HepG2 (cell line): Measurements from ENCODE around the gene MRPS14. TPM values are rescaled to one million over a fixed set of nuclear protein-coding genes. Genes with fewer than 3 reads are reported as not detected.

Source experiments
- GTF2F1 ChIP-seq: fragments of 150-350 bp; IDR thresholded peaks from 2 replicates; pipeline ENCODE4 v1.6.1; 2014; ENCODE audit warnings: low read length
- HOXA7 ChIP-seq: sonication (generic); formaldehyde crosslinking; IDR thresholded peaks from 2 replicates; pipeline ENCODE4 v1.8.1; 2022; ENCODE audit warnings: mild to moderate bottlenecking, missing genetic modification reagents, moderate library complexity
- KAT8 ChIP-seq: IDR thresholded peaks from 2 replicates; pipeline ENCODE4 v1.6.1; 2016; ENCODE audit warnings: missing genetic modification reagents, missing compliant biosample characterization
- KMT2A ChIP-seq: sonication (generic); formaldehyde crosslinking; IDR thresholded peaks from 2 replicates; pipeline ENCODE4 v1.4.0; 2020; ENCODE audit warnings: missing genetic modification reagents
- NFATC3 ChIP-seq: sonication (generic); formaldehyde crosslinking; IDR thresholded peaks from 2 replicates; pipeline ENCODE4 v1.5.1; 2020; ENCODE audit warnings: mild to moderate bottlenecking, missing genetic modification reagents
- NFYB ChIP-seq: sonication (generic); formaldehyde crosslinking; IDR thresholded peaks from 2 replicates; pipeline ENCODE4 v1.4.0; 2020; ENCODE audit warnings: missing genetic modification reagents
- SAP130 ChIP-seq: IDR thresholded peaks from 2 replicates; pipeline ENCODE4 v1.6.1; 2016; ENCODE audit warnings: low read depth
- YEATS2 ChIP-seq: sonication (generic); formaldehyde crosslinking; IDR thresholded peaks from 2 replicates; pipeline ENCODE4 v1.4.0; 2020; ENCODE audit warnings: missing genetic modification reagents, borderline replicate concordance
- ZFP36L2 ChIP-seq: sonication (generic); formaldehyde crosslinking; IDR thresholded peaks from 2 replicates; pipeline ENCODE4 v1.4.0; 2020; ENCODE audit warnings: missing genetic modification reagents
- ZIK1 ChIP-seq: sonication (generic); formaldehyde crosslinking; IDR thresholded peaks from 2 replicates; pipeline ENCODE4 v1.5.0; 2020; ENCODE audit warnings: mild to moderate bottlenecking, low read depth, missing genetic modification reagents, borderline replicate concordance
- ZNF354B ChIP-seq: sonication (generic); formaldehyde crosslinking; IDR thresholded peaks from 2 replicates; pipeline ENCODE4 v1.8.0; 2022; ENCODE audit warnings: mild to moderate bottlenecking, missing genetic modification reagents
- ZNF563 ChIP-seq: sonication (generic); formaldehyde crosslinking; IDR thresholded peaks from 2 replicates; pipeline ENCODE4 v1.8.0; 2022; ENCODE audit warnings: mild to moderate bottlenecking, moderate library complexity, missing genetic modification reagents
- ZNF724P ChIP-seq: sonication (generic); formaldehyde crosslinking; IDR thresholded peaks from 2 replicates; pipeline ENCODE4 v1.8.0; 2022; ENCODE audit warnings: missing genetic modification reagents, borderline replicate concordance
- polyA plus RNA-seq, 8 experiments: library from polyadenylated mRNA; depleted of rRNA in 3 of 8; stranded (reverse) in 7 of 8; unstranded in 1 of 8; fragments of >200 nt; fragmentation: Illumina TruSeq in 4 of 8; extraction: Trizol in 4 of 8; gene quantifications; 2 replicates each; pipeline versions ENCODE4 v1.2.1 to v1.2.3, GENCODE V29; 2011 to 2016; ENCODE audit warnings: low read depth in 4 of 8, missing spikeins in 1 of 8, mixed read lengths in 1 of 8; ENCODE audit not compliant: insufficient read depth in 1 of 8
- total RNA-seq, 5 experiments: library from RNA; depleted of rRNA; stranded (reverse); fragments of >200 nt; fragmentation: Illumina TruSeq; extraction: Trizol; gene quantifications; 2 replicates each; pipeline ENCODE4 v1.2.3, GENCODE V29; 2016; ENCODE audit warnings: low read depth in 1 of 5
- TF ChIP-seq, protein P1 (sequence below): sonication (generic); formaldehyde crosslinking; IDR thresholded peaks from 2 replicates; pipeline ENCODE4 v1.4.0; 2020; ENCODE audit warnings: missing genetic modification reagents
- TF ChIP-seq, protein P2 (sequence below): sonication (generic); formaldehyde crosslinking; IDR thresholded peaks from 2 replicates; pipeline ENCODE4 v1.4.0; 2020; ENCODE audit warnings: missing genetic modification reagents
- TF ChIP-seq, protein P3 (sequence below): sonication (generic); formaldehyde crosslinking; IDR thresholded peaks from 2 replicates; pipeline ENCODE4 v1.5.0; 2020; ENCODE audit warnings: missing genetic modification reagents
- TF ChIP-seq, protein P4 (sequence below): sonication (generic); formaldehyde crosslinking; IDR thresholded peaks from 2 replicates; pipeline ENCODE4 v1.9.0; 2022; ENCODE audit warnings: missing genetic modification reagents, mild to moderate bottlenecking, borderline replicate concordance
- TF ChIP-seq, protein P5 (sequence below): sonication (generic); formaldehyde crosslinking; IDR thresholded peaks from 2 replicates; pipeline ENCODE4 v1.4.0; 2020; ENCODE audit warnings: low read depth, mild to moderate bottlenecking, missing genetic modification reagents
- TF ChIP-seq, protein P6 (sequence below): IDR thresholded peaks from 2 replicates; pipeline ENCODE4 v1.6.1; 2016; ENCODE audit warnings: missing genetic modification reagents, missing compliant biosample characterization

The MRPS14 gene
- total and polyA plus RNA-seq, 2 of the 13 experiments (the other 11 are each of a cell fraction or from before 2014, with no cell fraction given) = 36.6 to 43.2 TPM

DNA sequence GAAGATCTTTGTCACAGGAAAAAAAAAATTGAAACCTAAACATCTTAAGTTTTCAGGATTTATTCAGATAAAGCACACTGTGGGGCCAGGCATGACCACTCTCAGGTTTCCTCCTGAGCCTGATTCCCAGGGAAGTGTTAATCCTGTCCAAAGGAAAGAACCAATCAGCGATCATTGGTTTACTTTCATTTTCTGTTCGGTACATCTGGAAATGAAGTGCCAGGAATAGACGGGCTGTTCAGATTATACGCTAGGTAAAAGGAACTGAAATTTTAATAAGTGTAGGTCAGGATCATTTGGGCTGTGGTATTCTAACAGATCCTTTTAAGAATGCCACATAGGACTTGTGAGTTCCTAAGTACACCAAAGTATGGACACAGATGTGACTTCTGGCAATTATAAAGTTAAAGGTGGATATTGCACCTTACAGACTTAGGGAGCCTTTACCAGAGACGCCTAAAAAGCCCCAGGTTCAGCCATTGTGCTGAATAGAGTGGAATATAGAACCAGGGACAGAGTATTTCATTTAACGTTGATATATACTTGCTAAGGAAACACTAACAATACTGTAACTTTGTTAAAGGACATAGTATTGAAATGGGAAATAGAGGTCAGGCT, 32.7 kb downstream of the MRPS14 start (continued):
- no peak for TF ChIP-seq ZFP36L2
- TF ChIP-seq ZIK1 = no peak
- TF ChIP-seq GTF2F1 = no peak
- no peak for TF ChIP-seq HOXA7 (CRISPR knock-in tag)
- 0 out of 2 replicates have a peak, but pooled peaks have one; percentile 50 for TF ChIP-seq KAT8 (CRISPR knock-in tag)
- TF ChIP-seq YEATS2 (CRISPR knock-in tag) = no peak
- TF ChIP-seq ZNF563 = no peak
- TF ChIP-seq, protein P1, sequence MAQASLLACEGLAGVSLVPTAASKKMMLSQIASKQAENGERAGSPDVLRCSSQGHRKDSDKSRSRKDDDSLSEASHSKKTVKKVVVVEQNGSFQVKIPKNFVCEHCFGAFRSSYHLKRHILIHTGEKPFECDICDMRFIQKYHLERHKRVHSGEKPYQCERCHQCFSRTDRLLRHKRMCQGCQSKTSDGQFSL (CRISPR knock-in tag) = no peak
- TF ChIP-seq NFATC3 = no peak
- TF ChIP-seq, protein P2, sequence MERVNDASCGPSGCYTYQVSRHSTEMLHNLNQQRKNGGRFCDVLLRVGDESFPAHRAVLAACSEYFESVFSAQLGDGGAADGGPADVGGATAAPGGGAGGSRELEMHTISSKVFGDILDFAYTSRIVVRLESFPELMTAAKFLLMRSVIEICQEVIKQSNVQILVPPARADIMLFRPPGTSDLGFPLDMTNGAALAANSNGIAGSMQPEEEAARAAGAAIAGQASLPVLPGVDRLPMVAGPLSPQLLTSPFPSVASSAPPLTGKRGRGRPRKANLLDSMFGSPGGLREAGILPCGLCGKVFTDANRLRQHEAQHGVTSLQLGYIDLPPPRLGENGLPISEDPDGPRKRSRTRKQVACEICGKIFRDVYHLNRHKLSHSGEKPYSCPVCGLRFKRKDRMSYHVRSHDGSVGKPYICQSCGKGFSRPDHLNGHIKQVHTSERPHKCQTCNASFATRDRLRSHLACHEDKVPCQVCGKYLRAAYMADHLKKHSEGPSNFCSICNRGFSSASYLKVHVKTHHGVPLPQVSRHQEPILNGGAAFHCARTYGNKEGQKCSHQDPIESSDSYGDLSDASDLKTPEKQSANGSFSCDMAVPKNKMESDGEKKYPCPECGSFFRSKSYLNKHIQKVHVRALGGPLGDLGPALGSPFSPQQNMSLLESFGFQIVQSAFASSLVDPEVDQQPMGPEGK = no peak
- TF ChIP-seq ZNF724P (CRISPR knock-in tag) = no peak
- 0 out of 2 replicates have a peak, but pooled peaks have one; percentile 8 for TF ChIP-seq SAP130 (CRISPR knock-in tag)
- TF ChIP-seq, protein P3, sequence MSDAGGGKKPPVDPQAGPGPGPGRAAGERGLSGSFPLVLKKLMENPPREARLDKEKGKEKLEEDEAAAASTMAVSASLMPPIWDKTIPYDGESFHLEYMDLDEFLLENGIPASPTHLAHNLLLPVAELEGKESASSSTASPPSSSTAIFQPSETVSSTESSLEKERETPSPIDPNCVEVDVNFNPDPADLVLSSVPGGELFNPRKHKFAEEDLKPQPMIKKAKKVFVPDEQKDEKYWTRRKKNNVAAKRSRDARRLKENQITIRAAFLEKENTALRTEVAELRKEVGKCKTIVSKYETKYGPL = no peak
- TF ChIP-seq, protein P4, sequence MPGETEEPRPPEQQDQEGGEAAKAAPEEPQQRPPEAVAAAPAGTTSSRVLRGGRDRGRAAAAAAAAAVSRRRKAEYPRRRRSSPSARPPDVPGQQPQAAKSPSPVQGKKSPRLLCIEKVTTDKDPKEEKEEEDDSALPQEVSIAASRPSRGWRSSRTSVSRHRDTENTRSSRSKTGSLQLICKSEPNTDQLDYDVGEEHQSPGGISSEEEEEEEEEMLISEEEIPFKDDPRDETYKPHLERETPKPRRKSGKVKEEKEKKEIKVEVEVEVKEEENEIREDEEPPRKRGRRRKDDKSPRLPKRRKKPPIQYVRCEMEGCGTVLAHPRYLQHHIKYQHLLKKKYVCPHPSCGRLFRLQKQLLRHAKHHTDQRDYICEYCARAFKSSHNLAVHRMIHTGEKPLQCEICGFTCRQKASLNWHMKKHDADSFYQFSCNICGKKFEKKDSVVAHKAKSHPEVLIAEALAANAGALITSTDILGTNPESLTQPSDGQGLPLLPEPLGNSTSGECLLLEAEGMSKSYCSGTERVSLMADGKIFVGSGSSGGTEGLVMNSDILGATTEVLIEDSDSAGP = no peak
- TF ChIP-seq NFYB (CRISPR knock-in tag) = peak; percentile 82
- peak; percentile 68; the same call in 1 of the 2 replicates for TF ChIP-seq KMT2A (CRISPR knock-in tag)
- TF ChIP-seq, protein P5, sequence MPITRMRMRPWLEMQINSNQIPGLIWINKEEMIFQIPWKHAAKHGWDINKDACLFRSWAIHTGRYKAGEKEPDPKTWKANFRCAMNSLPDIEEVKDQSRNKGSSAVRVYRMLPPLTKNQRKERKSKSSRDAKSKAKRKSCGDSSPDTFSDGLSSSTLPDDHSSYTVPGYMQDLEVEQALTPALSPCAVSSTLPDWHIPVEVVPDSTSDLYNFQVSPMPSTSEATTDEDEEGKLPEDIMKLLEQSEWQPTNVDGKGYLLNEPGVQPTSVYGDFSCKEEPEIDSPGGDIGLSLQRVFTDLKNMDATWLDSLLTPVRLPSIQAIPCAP (CRISPR knock-in tag) = no peak
- no peak for TF ChIP-seq ZNF354B (CRISPR knock-in tag)
- TF ChIP-seq, protein P6, sequence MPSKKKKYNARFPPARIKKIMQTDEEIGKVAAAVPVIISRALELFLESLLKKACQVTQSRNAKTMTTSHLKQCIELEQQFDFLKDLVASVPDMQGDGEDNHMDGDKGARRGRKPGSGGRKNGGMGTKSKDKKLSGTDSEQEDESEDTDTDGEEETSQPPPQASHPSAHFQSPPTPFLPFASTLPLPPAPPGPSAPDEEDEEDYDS = 0 out of 2 replicates have a peak, but pooled peaks have one; percentile 19
